Body of pancreas (tissue), 4 donors: ENCODE results near the gene ACSL6. TPM values are rescaled to one million over a fixed set of nuclear protein-coding genes. Genes with fewer than 3 reads are reported as not detected.
"Not testable (repeated sequence)": the region's sequence is repeated elsewhere in the genome, so short reads cannot be mapped to it uniquely, and the experiment has no call there.

Experiments used
- ATAC-seq: fragments of 150-250 bp; one replicate; pipeline ENCODE4 v1.9.1; 2016
- DNase-seq, 4 donors: peaks; one replicate each; pipeline ENCODE4 v3.0.0-alpha.2; 2019
- H3K27ac ChIP-seq, 4 donors: fragments of 200-600 bp; sonication (generic); 1 replicate in 3 of 4; 2 replicates in 1 of 4; pipeline versions ENCODE4 v1.5.1 to v1.6.1; 2016 to 2019; ENCODE audit warnings: mild to moderate bottlenecking in 1 of 4, mixed read lengths in 1 of 4, moderate library complexity in 1 of 4
- H3K27me3 ChIP-seq, 2 donors: fragments of 200-600 bp; sonication (generic); one replicate each; pipeline ENCODE4 v1.6.0; 2016; ENCODE audit warnings: mild to moderate bottlenecking in 1 of 2
- H3K36me3 ChIP-seq, 2 donors: fragments of 200-600 bp; sonication (generic); replicated peaks in 1 of 2; 2 replicates each; pipeline ENCODE4 v1.5.1; 2016; ENCODE audit warnings: low read depth in 2 of 2; ENCODE audit not compliant: insufficient read depth in 1 of 2
- H3K4me1 ChIP-seq: fragments of 200-600 bp; sonication (generic); one replicate; pipeline ENCODE4 v1.6.0; 2016
- H3K4me3 ChIP-seq, 2 donors: fragments of 200-600 bp; sonication (generic); 1 replicate in 1 of 2; 2 replicates in 1 of 2; pipeline ENCODE4 v1.5.1; 2016 to 2019
- H3K9me3 ChIP-seq, 3 donors: fragments of 200-600 bp; sonication (generic); 1 replicate in 2 of 3; 2 replicates in 1 of 3; pipeline ENCODE4 v1.5.1; 2016
- CTCF ChIP-seq, 7 experiments: fragments of 450-650 bp in 4 of 7; fragments of 200-600 bp in 3 of 7; sonication (generic) in 3 of 7; IDR thresholded peaks; one replicate each; pipeline ENCODE4 v1.5.1; 2016 to 2019; ENCODE audit warnings: antibody characterized with exemption in 7 of 7
- POLR2A ChIP-seq, 3 donors: fragments of 450-650 bp; IDR thresholded peaks; one replicate each; pipeline ENCODE4 v1.6.1; 2016; ENCODE audit warnings: antibody characterized with exemption in 3 of 3, mild to moderate bottlenecking in 2 of 3
- WGBS, 2 donors: methylation state at CpG; one replicate each; pipeline ENCODE4 v1.1.5; 2017; 5-methylcytosine and 5-hydroxymethylcytosine counted together
- intact Hi-C: fragments of 100-400 bp; cut with DNase I; formaldehyde crosslinking; loops from one replicate; pipeline ENCODE4 v1.15.1; 2023
- total RNA-seq, 2 donors: library from RNA; depleted of rRNA; stranded (reverse); fragments of >200 nt; gene quantifications; one replicate each; pipeline ENCODE4 v1.1.0, GENCODE V29; 2016

ACSL6 gene
- total RNA-seq, 2 donors from 2014 or later = 2.0 to 2.1 TPM

DNA sequence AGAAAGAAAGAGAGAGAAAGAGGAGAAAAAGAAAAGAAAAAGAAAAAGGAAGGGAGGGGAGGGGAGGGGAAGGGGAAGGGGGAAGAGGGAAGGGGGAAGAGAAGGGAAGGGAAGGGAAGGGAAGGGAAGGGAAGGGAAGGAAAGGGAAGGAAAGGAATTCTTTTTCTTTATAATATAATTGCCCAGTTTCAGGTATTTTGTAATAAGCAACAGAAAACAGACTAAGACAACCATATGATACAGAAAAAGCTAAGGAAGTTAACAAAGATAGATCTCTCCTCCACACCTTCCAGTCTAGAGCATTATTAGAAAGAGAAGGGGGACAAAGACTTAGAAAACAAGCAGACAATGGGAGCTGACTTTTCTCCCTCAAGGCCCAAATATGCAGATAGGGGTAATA lies 97.0 kb downstream of the ACSL6 start:
- H3K9me3 ChIP-seq = no peaks in the 10 kb centered on the region
- TF ChIP-seq POLR2A (IDR thresholded peaks at IDR 0.05) = no peak
- no peak for TF ChIP-seq CTCF (IDR thresholded peaks at IDR 0.05)
- H3K4me1 ChIP-seq = no peaks in the 10 kb centered on the region
- H3K36me3 ChIP-seq = no peaks in the 10 kb centered on the region
- H3K27ac ChIP-seq = no peak overlapping the region
- no peak for DNase-seq
- intact Hi-C loops = no loop called here
- H3K27me3 ChIP-seq = no peaks in the 10 kb centered on the region
- no peak overlapping the region for H3K4me3 ChIP-seq
- no peak for ATAC-seq

DNA sequence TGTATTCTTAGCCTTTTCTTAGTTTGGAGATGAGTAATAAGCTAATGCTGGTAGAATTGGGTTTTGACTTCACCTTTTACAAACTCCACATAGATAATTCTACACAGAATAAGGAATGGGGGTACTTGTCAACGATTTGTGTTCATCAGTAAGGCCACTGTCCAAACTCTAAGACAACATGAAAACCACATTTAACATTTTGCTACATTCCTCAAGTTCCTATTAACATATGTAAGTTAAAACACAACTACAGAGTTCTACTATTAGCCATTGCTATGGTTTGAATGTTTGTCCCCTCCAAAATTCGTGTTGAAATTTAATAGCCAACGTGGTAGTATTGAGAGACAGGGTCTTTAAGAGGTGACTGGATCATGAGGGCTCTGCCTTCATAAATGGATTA lies 97.9 kb downstream of the ACSL6 start:
- H3K4me3 ChIP-seq = no peak overlapping the region
- ATAC-seq = no peak
- no peaks in the 10 kb centered on the region for H3K27me3 ChIP-seq
- intact Hi-C loops = no loop called here
- no peaks in the 10 kb centered on the region for H3K9me3 ChIP-seq
- H3K36me3 ChIP-seq = no peaks in the 10 kb centered on the region
- 48 to 53% methylated on average over 3 of the region's 3 CpGs for WGBS, 2 donors
- no peak for DNase-seq
- TF ChIP-seq CTCF (IDR thresholded peaks at IDR 0.05) (no peak), POLR2A (IDR thresholded peaks at IDR 0.05) (no peak)
- no peak overlapping the region for H3K27ac ChIP-seq
- H3K4me1 ChIP-seq = no peaks in the 10 kb centered on the region

- ATAC-seq (no peak), DNase-seq (no peak)
- intact Hi-C loops = no loop called here
- 49 to 56% methylated on average over 2 of the region's 2 CpGs for WGBS, 2 donors
- H3K4me3 ChIP-seq = no peak overlapping the region
- no peaks in the 10 kb centered on the region for H3K27me3 ChIP-seq
- peaks cover 0 to 9% (median 0%) of the 10 kb centered on the region in 3 donors for H3K9me3 ChIP-seq
- H3K27ac ChIP-seq = no peak overlapping the region
- no peaks in the 10 kb centered on the region for H3K36me3 ChIP-seq
- H3K4me1 ChIP-seq = no peaks in the 10 kb centered on the region
- TF ChIP-seq CTCF (IDR thresholded peaks at IDR 0.05) (no peak), POLR2A (IDR thresholded peaks at IDR 0.05) (no peak)
These were observed 104.8 kb downstream of the ACSL6 start for GRCh38 chr5:131906668-131907067.

DNA sequence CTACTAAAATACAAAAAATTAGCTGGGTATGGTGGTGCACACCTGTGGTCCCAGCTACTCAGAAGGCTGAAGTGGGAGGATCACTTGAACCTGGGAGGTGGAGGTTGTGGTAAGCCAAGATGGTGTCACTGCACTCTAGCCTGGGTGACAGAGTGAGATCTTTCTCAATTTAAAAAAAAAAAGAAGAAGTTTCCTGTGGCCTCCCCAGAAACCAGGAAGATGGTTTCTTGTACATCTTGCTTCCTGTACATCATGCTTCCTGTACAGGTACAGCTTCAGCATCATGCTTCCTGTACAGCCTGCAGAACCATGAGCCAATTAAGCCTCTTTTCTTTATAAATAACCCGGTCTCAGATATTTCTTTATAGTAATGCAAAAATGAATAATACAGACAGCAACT lies 109.2 kb downstream of the ACSL6 start:
- intact Hi-C loops, H3K4me3 ChIP-seq, H3K4me1 ChIP-seq, H3K27me3 ChIP-seq, H3K27ac ChIP-seq, H3K36me3 ChIP-seq, H3K9me3 ChIP-seq, DNase-seq, ATAC-seq: not testable (repeated sequence)
- 67 to 78% methylated on average over 1 of the region's 1 CpG for WGBS, 2 donors

Other genes with a start within 250 kb of the ACSL6 start
- 10 to 100 TPM; 20.5 to 35.9 TPM for gene FNIP1, start 214.6 kb downstream of the ACSL6 start, total RNA-seq
- 10 to 100 TPM in 1 of 2 donors, not detected in 1; 39.2 TPM for gene MEIKIN, start 66.0 kb downstream of the ACSL6 start, total RNA-seq
- not detected for gene IL3, start 49.0 kb upstream of the ACSL6 start, total RNA-seq
- not detected for gene CSF2, start 62.1 kb upstream of the ACSL6 start, total RNA-seq
- gene P4HA2, start 216.2 kb upstream of the ACSL6 start, total RNA-seq = 10 to 100 TPM; 32.3 to 57.9 TPM
- gene PDLIM4, start 246.0 kb upstream of the ACSL6 start, total RNA-seq = 1 to 10 TPM; 4.2 to 4.3 TPM